Stimulated activated CD4-positive, alpha-beta T cell treated with anti-CD3 and anti-CD28 coated beads, Interleukin-4, amount 100 ng/mL, for 48 hours (primary cell): Measurements from ENCODE around the gene FRMD3.

Experiments used
- DNase-seq, 2 donors: peaks; one replicate each; pipeline ENCODE4 v3.0.0-alpha.2; 2020; ENCODE audit warnings: low read depth in 2 of 2

Gene FRMD3

GRCh38 chr9:83235526-83235925, 302.7 kb downstream of the FRMD3 start:
- no peak for DNase-seq

- DNase-seq: no peak
Measured at GRCh38 chr9:83234541-83234940, 303.7 kb downstream of the FRMD3 start.

- no peak for DNase-seq
Measured at GRCh38 chr9:83233647-83234046, 304.6 kb downstream of the FRMD3 start.

DNA sequence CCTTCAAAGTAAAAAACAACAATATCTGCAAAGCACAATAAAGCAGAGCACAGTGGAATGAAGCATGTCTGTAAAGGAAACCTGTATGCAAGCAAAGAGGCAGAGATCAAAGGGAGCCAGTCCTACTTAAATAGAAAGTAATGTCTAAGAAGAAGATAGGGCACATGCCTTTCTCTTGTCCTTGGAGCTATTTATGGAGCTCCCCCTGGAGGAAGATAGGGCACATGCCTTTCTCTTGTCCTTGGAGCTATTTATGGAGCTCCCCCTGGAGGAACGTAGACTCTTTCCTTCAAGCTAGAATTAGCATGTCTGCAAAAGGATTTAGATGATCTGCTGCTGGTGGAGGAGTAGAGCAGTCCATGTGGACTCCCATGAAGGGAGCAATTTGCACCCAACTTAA, 307.2 kb downstream of the FRMD3 start:
- no peak for DNase-seq

- DNase-seq: peak in 1 of 2 donors; percentile 4
Measured at GRCh38 chr9:83220730-83221129, 317.5 kb downstream of the FRMD3 start.

DNA sequence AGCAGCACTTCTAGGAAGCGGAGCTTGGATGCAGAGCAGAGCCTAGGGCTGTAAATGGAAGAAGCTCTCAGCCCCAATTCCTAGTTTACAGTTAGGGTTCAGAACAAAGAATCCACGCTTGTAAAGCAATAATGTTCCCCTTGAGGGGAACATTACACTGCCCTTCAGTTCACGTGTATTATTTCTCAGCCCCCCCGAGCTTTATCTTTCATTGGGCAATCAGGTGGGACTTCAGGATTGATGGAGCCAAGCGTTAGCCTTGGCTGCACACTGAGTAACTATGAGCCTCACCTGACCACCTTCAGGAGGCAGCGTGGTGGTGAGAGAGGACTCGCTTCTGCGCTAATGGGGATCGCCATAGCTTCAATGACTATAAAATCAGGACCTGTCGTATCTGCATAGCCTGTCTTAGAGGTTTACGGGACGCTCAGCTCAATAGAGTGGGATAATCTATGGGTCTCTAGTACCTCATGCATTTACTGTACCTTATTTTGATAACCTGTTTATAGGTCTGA, 318.2 kb downstream of the FRMD3 start:
- DNase-seq: no peak

DNA sequence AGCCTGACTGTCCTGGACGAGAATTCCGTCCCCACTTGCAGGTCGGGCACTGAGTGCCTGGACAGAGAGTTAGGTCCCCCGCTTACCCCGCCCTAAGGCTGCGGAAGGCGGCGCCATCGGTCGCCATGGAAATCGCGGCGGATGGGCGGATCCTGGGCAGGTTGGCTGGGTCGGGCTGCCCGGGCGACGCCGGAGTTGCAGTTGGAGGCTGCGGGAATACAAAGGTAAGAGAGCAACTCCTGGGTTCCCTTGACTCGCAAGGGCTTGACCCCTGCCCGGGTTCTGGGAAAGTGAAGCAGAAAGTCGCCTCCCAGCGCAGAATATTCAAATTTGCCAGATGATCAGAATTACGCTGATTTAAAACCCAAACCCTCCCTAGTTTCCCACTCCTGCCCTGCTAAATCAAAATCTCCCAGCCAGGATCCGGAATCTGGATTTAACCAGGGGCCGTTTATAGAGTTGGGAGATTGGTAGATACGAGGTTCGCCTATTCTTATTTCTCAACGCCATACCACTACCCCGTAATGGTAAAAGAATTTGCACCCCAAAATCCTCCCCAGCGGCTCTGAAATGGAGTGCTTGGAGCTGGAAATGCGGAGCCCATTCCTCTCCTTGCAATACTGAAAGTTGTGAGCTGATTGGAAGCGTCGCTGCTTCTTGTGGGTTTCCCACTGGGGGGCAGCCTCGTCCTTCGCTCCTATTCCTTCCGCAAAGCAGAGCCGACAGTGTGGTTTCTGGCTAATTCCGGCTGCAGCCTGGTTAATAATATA, 318.9 kb downstream of the FRMD3 start:
- peak in 1 of 2 donors; percentile 2 for DNase-seq

GRCh38 chr9:83218411-83219090, 319.6 kb downstream of the FRMD3 start:
- DNase-seq: no peak

- DNase-seq: no peak
Measured at GRCh38 chr9:83209188-83209731, 328.9 kb downstream of the FRMD3 start.

DNA sequence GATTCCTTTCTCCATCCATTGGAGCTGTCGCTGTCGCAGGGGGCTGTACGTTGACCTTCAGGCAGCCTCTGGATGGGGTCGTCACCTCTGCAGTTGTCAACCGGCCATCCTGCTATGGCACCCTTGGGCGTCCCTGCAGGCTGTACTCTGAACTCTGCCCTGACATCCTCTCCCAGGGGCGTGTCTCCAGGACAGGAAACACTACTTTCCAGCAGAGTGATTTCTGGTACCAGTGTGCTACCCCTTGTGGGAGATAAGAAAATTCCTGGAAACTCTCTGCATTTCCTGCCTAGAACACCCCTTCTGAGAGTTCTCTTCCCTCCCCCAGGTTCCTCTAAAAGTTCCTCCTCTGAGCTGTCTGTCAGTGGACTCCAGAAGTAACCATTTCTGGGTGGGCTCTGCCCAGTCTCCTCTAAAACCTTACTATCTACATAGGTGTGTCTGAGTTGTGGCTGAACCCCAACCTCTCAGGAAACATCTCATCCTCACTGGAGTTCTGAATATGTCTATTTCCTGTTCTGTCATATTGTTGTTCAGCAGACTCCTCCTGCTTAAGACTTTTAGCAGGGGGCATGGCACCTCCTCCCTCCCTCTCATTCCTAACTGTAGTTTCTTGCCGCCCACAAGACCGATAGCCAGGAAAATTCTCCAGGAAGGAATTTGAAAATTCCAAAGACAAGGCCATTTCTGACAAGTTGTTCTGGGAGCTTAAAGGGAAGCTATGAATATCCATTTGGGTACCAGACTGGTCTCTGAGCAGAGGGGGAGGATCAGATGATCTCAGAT, 329.9 kb downstream of the FRMD3 start:
- no peak for DNase-seq

DNA sequence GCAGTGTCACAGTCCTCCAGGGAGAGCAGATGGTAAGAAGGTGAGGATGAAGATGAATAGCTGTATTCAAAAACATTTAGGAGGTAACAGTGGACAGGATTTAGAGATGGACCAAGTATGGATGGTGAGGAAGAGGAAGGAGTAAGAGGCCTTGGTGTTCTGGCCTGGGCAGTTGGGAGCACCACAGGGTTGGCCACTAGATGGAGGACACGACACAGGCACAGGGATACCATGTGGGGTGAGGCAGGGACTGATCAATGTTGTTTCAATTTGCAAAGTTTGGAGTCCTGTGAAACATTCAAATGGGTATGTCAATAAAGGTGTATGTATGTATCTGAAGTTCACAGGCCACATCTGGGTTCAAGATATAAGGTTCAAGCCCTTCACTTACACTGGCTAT, 334.2 kb downstream of the FRMD3 start:
- DNase-seq: no peak

DNA sequence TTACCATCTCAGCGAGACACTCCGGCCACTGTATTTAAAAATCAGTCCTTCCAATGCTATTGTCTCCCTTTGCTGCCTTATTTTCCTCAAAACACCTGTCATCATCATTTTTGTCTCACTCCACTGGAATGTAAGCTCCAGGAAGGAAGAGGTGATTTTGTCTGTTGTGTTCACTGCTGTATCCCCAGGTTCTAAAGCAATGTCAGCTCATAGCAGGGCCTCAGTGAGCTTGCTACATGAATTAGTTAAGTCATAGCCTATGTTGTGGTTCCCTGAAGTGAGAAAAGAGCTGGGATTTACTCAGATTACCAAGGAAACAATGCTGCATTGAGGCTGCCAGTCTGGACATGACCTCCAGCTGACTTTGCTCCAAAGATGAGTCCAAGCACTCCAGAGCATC, 337.7 kb downstream of the FRMD3 start:
- no peak for DNase-seq

GRCh38 chr9:83199832-83200231, 338.4 kb downstream of the FRMD3 start:
- DNase-seq: no peak

- no peak for DNase-seq
Measured at GRCh38 chr9:83199240-83199639, 339.0 kb downstream of the FRMD3 start.

DNA sequence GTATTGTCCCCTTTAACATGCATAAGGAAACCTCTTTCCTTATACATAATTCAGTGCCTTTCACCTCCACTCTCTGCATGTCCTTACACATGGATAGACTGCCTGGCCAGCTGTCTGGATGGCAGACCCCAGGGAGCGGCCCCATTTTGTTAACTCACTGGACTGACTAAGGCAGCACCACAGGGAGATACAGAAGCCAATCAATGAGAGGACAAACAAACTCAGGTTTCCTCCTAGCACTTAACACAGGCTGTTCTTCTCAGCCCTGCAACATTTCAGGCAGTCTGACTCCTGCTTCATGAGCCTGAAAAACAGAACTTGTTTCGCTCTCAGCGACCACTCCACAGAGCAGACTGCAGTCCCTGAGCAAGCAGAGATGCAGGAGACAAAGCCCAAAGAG, 339.8 kb downstream of the FRMD3 start:
- DNase-seq: no peak

- DNase-seq: no peak
Measured at GRCh38 chr9:83197591-83197990, 340.6 kb downstream of the FRMD3 start.

DNA sequence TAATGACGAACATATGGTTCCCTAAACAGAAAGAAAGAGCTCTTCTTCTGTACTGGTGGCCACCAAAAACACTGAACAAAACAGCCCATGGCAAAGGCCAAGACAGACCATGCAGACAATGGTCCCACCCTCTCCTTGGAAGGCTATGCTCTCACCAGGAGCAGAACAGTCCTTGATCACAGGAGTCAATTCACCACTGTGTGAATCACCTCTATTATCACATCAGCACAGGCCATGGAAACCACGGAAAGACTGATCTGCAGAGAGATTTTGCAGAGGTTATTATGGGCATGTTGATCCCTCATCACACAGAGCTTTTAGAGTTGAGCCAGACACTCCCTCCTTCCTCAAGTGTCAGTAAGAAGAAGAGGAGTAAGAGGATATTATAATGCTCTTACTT, 341.3 kb downstream of the FRMD3 start:
- DNase-seq: no peak
